Measurements from ENCODE around the gene ABHD11. TPM values are rescaled to one million over a fixed set of nuclear protein-coding genes. Genes with fewer than 3 reads are reported as not detected.
A peak's percentile ranks its signal among the peaks of the same experiment; 100 is the strongest.

The ABHD11 gene
- total and polyA plus RNA-seq, 9 of the 15 experiments (the other 6 are each of a cell fraction or from before 2014, with no cell fraction given), result 7.7 to 44.2 (median 18.9) TPM

GRCh38 chr7:73716318-73716890 is 22.2 kb downstream of the ABHD11 start (continued):
- TF ChIP-seq USF2 (CRISPR knock-in tag; IDR thresholded peaks at IDR 0.05), result no peak
- TF ChIP-seq PYGO2 (tag; IDR thresholded peaks at IDR 0.05), result no peak
- no peak for TF ChIP-seq JUNB (CRISPR knock-in tag; conservative IDR thresholded peaks at IDR 0.05)
- peak; percentile 100 for TF ChIP-seq ZFP36 (IDR thresholded peaks at IDR 0.05; ENCODE audit: low read depth, low read length, partially characterized antibody)
- TF ChIP-seq DPF2 (IDR thresholded peaks at IDR 0.05), result no peak
- TF ChIP-seq POLR2B (IDR thresholded peaks at IDR 0.05; ENCODE audit: low read depth, partially characterized antibody), result no peak
- TF ChIP-seq LCOR (CRISPR knock-in tag; IDR thresholded peaks at IDR 0.05), result 0 out of 2 replicates have a peak, but pooled peaks have one; percentile 31
- no peak; the same call in 1 of the 2 replicates for TF ChIP-seq ADNP (tag; IDR thresholded peaks at IDR 0.05)
- TF ChIP-seq NFYB (IDR thresholded peaks at IDR 0.05; ENCODE audit: extremely low read depth, insufficient read length), result no peak
- TF ChIP-seq FOXJ3 (CRISPR knock-in tag; IDR thresholded peaks at IDR 0.05), result no peak
- TF ChIP-seq NFIC (IDR thresholded peaks at IDR 0.05), result peak; percentile 10; the same call in 1 of the 2 replicates
- TF ChIP-seq HDAC2 (IDR thresholded peaks at IDR 0.05), result peak; percentile 56; the same call in 1 of the 2 replicates
- TF ChIP-seq ARID1B (IDR thresholded peaks at IDR 0.05), result no peak
- no peak for TF ChIP-seq HNRNPK (IDR thresholded peaks at IDR 0.05; ENCODE audit: low read depth, low read length, poor library complexity, severe bottlenecking)
- no peak for TF ChIP-seq NR2F6 (CRISPR knock-in tag; IDR thresholded peaks at IDR 0.05)
- no peak for TF ChIP-seq NCOA1 (IDR thresholded peaks at IDR 0.05; ENCODE audit: low read depth)
- TF ChIP-seq KDM1A (IDR thresholded peaks at IDR 0.05), result peak; percentile 64 to 75; a peak in 3 of 4 replicates
- TF ChIP-seq ZNF23 (CRISPR knock-in tag; IDR thresholded peaks at IDR 0.05), result no peak
- no peak for TF ChIP-seq HOMEZ (CRISPR knock-in tag; IDR thresholded peaks at IDR 0.05)
- no peak for TF ChIP-seq SRSF3 (IDR thresholded peaks at IDR 0.05; ENCODE audit: insufficient read depth, low read length)
- no peak for TF ChIP-seq PURB (CRISPR knock-in tag; IDR thresholded peaks at IDR 0.05; ENCODE audit: low read depth)
- no peak for TF ChIP-seq PTBP1 (IDR thresholded peaks at IDR 0.05; ENCODE audit: low read depth, low read length)
- TF ChIP-seq NRF1 (conservative IDR thresholded peaks at IDR 0.05 in 1 of 2, IDR thresholded peaks at IDR 0.05 in 1 of 2), result no peak
- TF ChIP-seq HSF4 (CRISPR knock-in tag; IDR thresholded peaks at IDR 0.05; ENCODE audit: borderline replicate concordance), result no peak
- TF ChIP-seq DMBX1 (CRISPR knock-in tag; IDR thresholded peaks at IDR 0.05; ENCODE audit: borderline replicate concordance), result no peak
- TF ChIP-seq ZNF764 (CRISPR knock-in tag; IDR thresholded peaks at IDR 0.05; ENCODE audit: low read depth), result no peak
- TF ChIP-seq ZBED1 (IDR thresholded peaks at IDR 0.05), result no peak

All from K562 (cell line).